Measurements from ENCODE around the gene FAM20C. TPM values are rescaled to one million over a fixed set of nuclear protein-coding genes. Genes with fewer than 3 reads are reported as not detected.

Gene FAM20C
- total RNA-seq, 4 donors from 2014 or later = 43.0 to 112 (median 44.0) TPM

- Histone ChIP-seq H3K4me1 (peaks cover 0 to 54% (median 22%) of the 10 kb centered on the region in 4 donors), H3K9me3 (no peaks in the 10 kb centered on the region), H3K27me3 (no peaks in the 10 kb centered on the region), H3K4me3 (no peak overlapping the region), H3K27ac (peak overlapping the region in 3 of 4 donors; percentile 36 to 80 (median 45)), H3K36me3 (peaks cover 0 to 43% (median 0%) of the 10 kb centered on the region in 3 donors)
- WGBS, 2 donors = 58 to 68% methylated on average over 11 to 23 of the region's 24 CpGs
- DNase-seq (ENCODE audit: low spot score in 2 of 2) = peak in 1 of 2 donors; percentile 38
- TF ChIP-seq CTCF (IDR thresholded peaks at IDR 0.05) = no peak
- no peak for TF ChIP-seq EP300 (IDR thresholded peaks at IDR 0.05)
- no peak for TF ChIP-seq POLR2A (IDR thresholded peaks at IDR 0.05)
Measured at GRCh38 chr7:216360-217300, 24.3 kb downstream of the FAM20C start.

- peaks cover 0 to 64% (median 28%) of the 10 kb centered on the region in 4 donors for H3K4me1 ChIP-seq
- 88 to 90% methylated on average over 15 to 21 of the region's 21 CpGs for WGBS, 2 donors
- no peak for DNase-seq (ENCODE audit: low spot score in 2 of 2)
- H3K36me3 ChIP-seq = peaks cover 0 to 31% (median 0%) of the 10 kb centered on the region in 3 donors
- no peak overlapping the region for H3K4me3 ChIP-seq
- H3K27me3 ChIP-seq = no peaks in the 10 kb centered on the region
- TF ChIP-seq POLR2A (IDR thresholded peaks at IDR 0.05) (no peak), CTCF (IDR thresholded peaks at IDR 0.05) (no peak), EP300 (IDR thresholded peaks at IDR 0.05) (no peak)
- no peaks in the 10 kb centered on the region for H3K9me3 ChIP-seq
- peak overlapping the region in 2 of 4 donors; percentile 80 to 83 for H3K27ac ChIP-seq
Measured at GRCh38 chr7:217781-218180, 25.4 kb downstream of the FAM20C start.

GRCh38 chr7:218316-218715, 25.9 kb downstream of the FAM20C start:
- H3K9me3 ChIP-seq = no peaks in the 10 kb centered on the region
- DNase-seq (ENCODE audit: low spot score in 2 of 2) = no peak
- WGBS, 2 donors = 82 to 93% methylated on average over 15 to 24 of the region's 24 CpGs
- no peak overlapping the region for H3K4me3 ChIP-seq
- H3K27me3 ChIP-seq = no peaks in the 10 kb centered on the region
- peaks cover 0 to 64% (median 28%) of the 10 kb centered on the region in 4 donors for H3K4me1 ChIP-seq
- peaks cover 0 to 33% (median 0%) of the 10 kb centered on the region in 3 donors for H3K36me3 ChIP-seq
- peak overlapping the region in 2 of 4 donors; percentile 80 to 83 for H3K27ac ChIP-seq
- TF ChIP-seq CTCF (IDR thresholded peaks at IDR 0.05) (no peak), EP300 (IDR thresholded peaks at IDR 0.05) (no peak), POLR2A (IDR thresholded peaks at IDR 0.05) (no peak)

GRCh38 chr7:218896-219580, 26.7 kb downstream of the FAM20C start:
- H3K9me3 ChIP-seq = no peaks in the 10 kb centered on the region
- WGBS, 2 donors = 81 to 87% methylated on average over 25 to 26 of the region's 28 CpGs
- no peak for DNase-seq (ENCODE audit: low spot score in 2 of 2)
- TF ChIP-seq EP300 (IDR thresholded peaks at IDR 0.05) (no peak), POLR2A (IDR thresholded peaks at IDR 0.05) (no peak), CTCF (IDR thresholded peaks at IDR 0.05) (no peak)
- H3K4me1 ChIP-seq = peaks cover 0 to 64% (median 28%) of the 10 kb centered on the region in 4 donors
- H3K4me3 ChIP-seq = no peak overlapping the region
- peak overlapping the region; percentile 26 to 83 (median 76) for H3K27ac ChIP-seq
- peaks cover 0 to 40% (median 0%) of the 10 kb centered on the region in 3 donors for H3K36me3 ChIP-seq
- H3K27me3 ChIP-seq = no peaks in the 10 kb centered on the region
